GM12875 (cell line): ENCODE results near the gene RIOX2.

Experiments used
- H3K4me3 ChIP-seq: one replicate; pipeline ENCODE4 v1.5.1; 2011; ENCODE audit warnings: low read depth, low read length, control low read depth
- TF ChIP-seq, protein P1 (sequence below): IDR thresholded peaks from 2 replicates; pipeline ENCODE4 v1.5.1; 2011; ENCODE audit warnings: low read depth, mild to moderate bottlenecking, control low read depth, inconsistent platforms, low read length, moderate library complexity, borderline replicate concordance; ENCODE audit not compliant: insufficient read depth

RIOX2 gene

GRCh38 chr3:97988784-97989568 is 16.7 kb upstream of the RIOX2 start:
- H3K4me3 ChIP-seq: no peak overlapping the region
- TF ChIP-seq, protein P1, sequence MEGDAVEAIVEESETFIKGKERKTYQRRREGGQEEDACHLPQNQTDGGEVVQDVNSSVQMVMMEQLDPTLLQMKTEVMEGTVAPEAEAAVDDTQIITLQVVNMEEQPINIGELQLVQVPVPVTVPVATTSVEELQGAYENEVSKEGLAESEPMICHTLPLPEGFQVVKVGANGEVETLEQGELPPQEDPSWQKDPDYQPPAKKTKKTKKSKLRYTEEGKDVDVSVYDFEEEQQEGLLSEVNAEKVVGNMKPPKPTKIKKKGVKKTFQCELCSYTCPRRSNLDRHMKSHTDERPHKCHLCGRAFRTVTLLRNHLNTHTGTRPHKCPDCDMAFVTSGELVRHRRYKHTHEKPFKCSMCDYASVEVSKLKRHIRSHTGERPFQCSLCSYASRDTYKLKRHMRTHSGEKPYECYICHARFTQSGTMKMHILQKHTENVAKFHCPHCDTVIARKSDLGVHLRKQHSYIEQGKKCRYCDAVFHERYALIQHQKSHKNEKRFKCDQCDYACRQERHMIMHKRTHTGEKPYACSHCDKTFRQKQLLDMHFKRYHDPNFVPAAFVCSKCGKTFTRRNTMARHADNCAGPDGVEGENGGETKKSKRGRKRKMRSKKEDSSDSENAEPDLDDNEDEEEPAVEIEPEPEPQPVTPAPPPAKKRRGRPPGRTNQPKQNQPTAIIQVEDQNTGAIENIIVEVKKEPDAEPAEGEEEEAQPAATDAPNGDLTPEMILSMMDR: no peak

- TF ChIP-seq, protein P1: no peak
- no peak overlapping the region for H3K4me3 ChIP-seq
These were observed 15.1 kb upstream of the RIOX2 start for GRCh38 chr3:97987306-97987705.

DNA sequence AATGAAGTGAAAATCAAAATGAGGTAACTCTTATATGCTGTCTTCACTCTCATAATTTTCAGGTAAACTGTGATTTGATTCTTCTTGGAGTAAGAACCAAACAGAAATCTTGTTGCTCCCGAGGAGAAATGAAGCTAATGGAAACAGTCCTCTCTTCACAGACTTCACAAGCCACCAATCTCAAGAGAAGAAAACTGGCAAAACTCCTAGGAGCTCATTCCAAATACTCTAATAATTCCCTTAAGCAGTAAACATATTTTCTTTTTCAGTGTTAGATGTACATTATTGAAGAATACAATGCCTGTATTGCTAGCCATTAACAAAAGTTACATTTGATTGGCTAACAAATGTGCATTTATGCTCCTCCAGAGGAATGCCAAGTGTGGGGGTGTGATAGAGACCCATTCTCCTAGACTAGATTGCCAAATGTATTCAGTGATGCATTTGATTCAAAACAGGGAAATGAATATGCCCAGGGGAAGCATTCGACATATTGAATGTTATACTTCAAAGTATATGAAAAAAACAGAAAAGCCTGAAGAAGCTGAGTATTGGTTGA is 11.8 kb upstream of the RIOX2 start:
- TF ChIP-seq, protein P1: no peak
- no peak overlapping the region for H3K4me3 ChIP-seq

- TF ChIP-seq, protein P1: no peak
- H3K4me3 ChIP-seq: no peak overlapping the region
These were observed 9.7 kb upstream of the RIOX2 start for GRCh38 chr3:97981886-97982285.

DNA sequence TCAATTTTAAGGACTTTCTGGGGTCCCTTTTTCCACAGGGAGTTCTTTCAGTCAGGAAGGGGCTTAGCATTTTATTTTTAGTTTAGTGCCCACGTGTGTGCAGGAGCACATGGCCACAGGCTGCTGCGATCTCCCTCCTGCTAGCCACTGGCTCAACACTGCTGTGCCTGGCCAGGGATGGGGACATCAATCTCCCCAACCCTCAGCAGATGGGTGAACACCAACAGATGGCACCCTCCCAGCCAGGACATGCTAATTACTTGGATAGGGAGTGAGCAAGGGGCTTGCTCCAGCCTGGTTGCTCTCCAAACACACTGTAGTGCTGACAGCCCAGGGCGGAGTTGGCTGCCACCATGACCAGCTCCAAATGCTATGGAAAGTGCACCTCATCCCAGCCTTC is 7.4 kb upstream of the RIOX2 start:
- H3K4me3 ChIP-seq: no peak overlapping the region
- TF ChIP-seq, protein P1: no peak

DNA sequence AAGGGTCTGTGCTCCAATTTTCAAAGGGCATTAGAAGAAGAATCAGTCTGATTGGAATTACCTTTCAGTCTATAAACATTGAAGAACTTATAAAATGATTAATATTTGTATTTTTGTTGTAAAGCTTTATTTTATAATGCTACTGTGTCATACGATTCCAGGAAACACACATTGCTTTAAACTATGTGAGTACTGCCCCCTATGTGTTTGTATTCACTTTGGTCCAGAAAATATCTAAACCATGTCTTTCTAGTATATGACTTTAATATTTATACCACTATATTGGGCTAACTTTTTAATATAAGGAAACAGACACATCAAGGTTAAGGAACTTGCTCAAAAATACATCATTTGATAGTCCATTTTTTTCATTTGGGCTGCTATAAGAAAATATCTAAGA is 3.2 kb upstream of the RIOX2 start:
- TF ChIP-seq, protein P1: no peak
- H3K4me3 ChIP-seq: no peak overlapping the region

DNA sequence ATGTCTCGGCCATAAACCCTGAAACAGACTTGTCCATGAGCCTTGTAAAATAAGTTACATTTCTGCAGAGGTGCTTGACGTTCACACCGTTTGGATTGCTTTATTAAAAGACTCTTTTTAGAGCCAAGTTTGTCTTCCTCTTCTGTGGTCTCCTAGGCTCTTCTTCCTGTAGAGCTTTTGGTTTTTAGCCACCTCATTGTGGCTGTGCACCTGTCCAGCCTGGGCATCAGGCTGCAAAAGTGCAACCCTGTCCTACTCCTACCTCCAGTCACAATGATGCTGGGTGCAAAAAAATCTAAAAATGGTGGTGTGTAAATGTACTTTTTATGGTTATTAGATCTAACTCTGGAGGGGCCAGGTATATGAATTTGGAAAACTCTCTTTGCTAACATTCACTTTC is 2.8 kb upstream of the RIOX2 start:
- TF ChIP-seq, protein P1: no peak
- H3K4me3 ChIP-seq: no peak overlapping the region
